K562 (cell line): ENCODE measurements around the gene FBXW8. TPM values are rescaled to one million over a fixed set of nuclear protein-coding genes. Genes with fewer than 3 reads are reported as not detected.

Source experiments
- CEBPB ChIP-seq: fragments of 450-650 bp; IDR thresholded peaks from 2 replicates; pipeline ENCODE4 v1.6.1; 2016; ENCODE audit warnings: missing genetic modification characterization, missing compliant biosample characterization
- HINFP ChIP-seq: fragments of 450-650 bp; conservative IDR thresholded peaks from 2 replicates; pipeline ENCODE4 v1.6.1; 2016; ENCODE audit warnings: missing genetic modification characterization, low read depth, mild to moderate bottlenecking, control low read depth, missing compliant biosample characterization
- ILK ChIP-seq: fragments of 450-650 bp; IDR thresholded peaks from 2 replicates; pipeline ENCODE4 v1.6.1; 2016; ENCODE audit warnings: missing genetic modification characterization, low read depth, mild to moderate bottlenecking, missing compliant biosample characterization, moderate library complexity, borderline replicate concordance
- MEIS2 ChIP-seq: fragments of 450-650 bp; IDR thresholded peaks from 2 replicates; pipeline ENCODE4 v1.6.1; 2014; ENCODE audit warnings: mild to moderate bottlenecking; ENCODE audit not compliant: partially characterized antibody
- MNT ChIP-seq, 2 experiments: fragments of 450-650 bp; conservative IDR thresholded peaks; 2 replicates each; pipeline ENCODE4 v1.6.1; 2017; ENCODE audit warnings: mild to moderate bottlenecking in 2 of 2, moderate library complexity in 2 of 2
- NCOR1 ChIP-seq: fragments of 450-650 bp; IDR thresholded peaks from 2 replicates; pipeline ENCODE4 v1.6.1; 2016; ENCODE audit warnings: mild to moderate bottlenecking, moderate library complexity
- NR3C1 ChIP-seq: sonication (generic); formaldehyde crosslinking; IDR thresholded peaks from 2 replicates; pipeline ENCODE4 v1.8.1; 2022; ENCODE audit warnings: missing genetic modification reagents
- PCBP2 ChIP-seq: fragments of 200-400 bp; formaldehyde crosslinking; IDR thresholded peaks from 2 replicates; pipeline ENCODE4 v1.6.1; 2018; ENCODE audit warnings: low read length, low read depth, mild to moderate bottlenecking, moderate library complexity; ENCODE audit not compliant: poor library complexity, severe bottlenecking
- POLR2AphosphoS5 ChIP-seq: IDR thresholded peaks from 2 replicates; pipeline ENCODE4 v1.6.1; 2011; ENCODE audit warnings: mild to moderate bottlenecking, low read depth, low read length, moderate library complexity; ENCODE audit not compliant: control insufficient read depth, insufficient read depth
- RBM22 ChIP-seq: fragments of 200-400 bp; formaldehyde crosslinking; IDR thresholded peaks from 2 replicates; pipeline ENCODE4 v1.6.1; 2018; ENCODE audit warnings: low read length, low read depth; ENCODE audit not compliant: poor library complexity, severe bottlenecking
- SIN3B ChIP-seq: fragments of 450-650 bp; IDR thresholded peaks from 2 replicates; pipeline ENCODE4 v1.6.1; 2017; ENCODE audit warnings: low read depth, mild to moderate bottlenecking, moderate library complexity
- TFE3 ChIP-seq: fragments of 450-650 bp; formaldehyde crosslinking; IDR thresholded peaks from 2 replicates; pipeline ENCODE4 v1.4.0; 2020; ENCODE audit warnings: mild to moderate bottlenecking, mixed read lengths
- TRIM28 ChIP-seq: fragments of 450-650 bp; IDR thresholded peaks from 2 replicates; pipeline ENCODE4 v1.6.1; 2017
- USF2 ChIP-seq: sonication (generic); formaldehyde crosslinking; IDR thresholded peaks from 2 replicates; pipeline ENCODE4 v1.5.0; 2020; ENCODE audit warnings: missing genetic modification reagents
- WHSC1 ChIP-seq: IDR thresholded peaks from one replicate; pipeline ENCODE4 v1.6.1; 2012; ENCODE audit warnings: low read length, control low read depth, inconsistent platforms
- ZBTB26 ChIP-seq: fragments of 450-650 bp; formaldehyde crosslinking; IDR thresholded peaks from 2 replicates; pipeline ENCODE4 v1.4.0; 2022; ENCODE audit warnings: missing genetic modification characterization
- ZNF512 ChIP-seq: IDR thresholded peaks from 2 replicates; pipeline ENCODE4 v1.6.1; 2016; ENCODE audit warnings: missing genetic modification characterization, missing compliant biosample characterization
- ZNF561 ChIP-seq: fragments of 450-650 bp; formaldehyde crosslinking; conservative IDR thresholded peaks from 2 replicates; pipeline ENCODE4 v1.4.0; 2020; ENCODE audit warnings: mild to moderate bottlenecking, moderate library complexity
- ZNF696 ChIP-seq: fragments of 250-450 bp; sonication (Bioruptor Pico); conservative IDR thresholded peaks from 2 replicates; pipeline ENCODE4 v1.4.0; 2020; ENCODE audit warnings: mild to moderate bottlenecking, moderate library complexity
- polyA plus RNA-seq, 8 experiments: library from polyadenylated mRNA; depleted of rRNA in 4 of 8; stranded (reverse) in 5 of 8; unstranded in 3 of 8; fragments of >200 nt; fragmentation: Nextera tagmentation in 2 of 8; fragmentation: Illumina TruSeq in 1 of 8; extraction: Ambion mirVana in 2 of 8; extraction: Trizol in 1 of 8; gene quantifications; 2 replicates each; pipeline versions ENCODE4 v1.2.1 to v1.2.3, GENCODE V29; 2011 to 2014; ENCODE audit warnings: inconsistent platforms in 1 of 8, missing spikeins in 1 of 8
- total RNA-seq, 7 experiments: library from RNA; depleted of rRNA in 6 of 7; stranded (reverse); fragments of >200 nt in 6 of 7; fragmentation: Illumina TruSeq in 2 of 7; extraction: Trizol in 2 of 7; gene quantifications; 2 replicates each; pipeline versions ENCODE4 v1.2.1 to v1.2.3, GENCODE V29; 2011 to 2021; ENCODE audit warnings: low replicate concordance in 1 of 7

The FBXW8 gene
- total and polyA plus RNA-seq, 9 of the 15 experiments (the other 6 are each of a cell fraction or from before 2014, with no cell fraction given), result 0.58 to 8.3 (median 4.4) TPM

GRCh38 chr12:116910645-116911451 is at the start of gene FBXW8 (continued):
- peak; percentile 55; the same call in 1 of the 2 replicates for TF ChIP-seq POLR2AphosphoS5
- peak; percentile 98 to 99 for TF ChIP-seq MNT (conservative IDR thresholded peaks at IDR 0.05)
- peak; percentile 74 for TF ChIP-seq RBM22
- TF ChIP-seq WHSC1, result no peak
- no peak for TF ChIP-seq NCOR1
- TF ChIP-seq ILK (tag), result no peak
- peak; percentile 76 for TF ChIP-seq SIN3B
- TF ChIP-seq ZNF696 (CRISPR knock-in tag), result no peak
- TF ChIP-seq HINFP, result no peak
- TF ChIP-seq CEBPB (tag), result no peak
- TF ChIP-seq ZNF512 (tag), result no peak
- peak; percentile 50 for TF ChIP-seq USF2 (CRISPR knock-in tag)
- no peak for TF ChIP-seq TRIM28
- peak; percentile 38 for TF ChIP-seq TFE3
- no peak for TF ChIP-seq ZNF561 (CRISPR knock-in tag)
- TF ChIP-seq MEIS2, result no peak
- TF ChIP-seq NR3C1, result peak; percentile 52; the same call in 1 of the 2 replicates
- no peak for TF ChIP-seq ZBTB26 (CRISPR knock-in tag)
- TF ChIP-seq PCBP2, result no peak
